ENCODE data around the gene KRTAP10-12. TPM values are rescaled to one million over a fixed set of nuclear protein-coding genes. Genes with fewer than 3 reads are reported as not detected.

The KRTAP10-12 gene
- total RNA-seq, 1 experiment from 2014 or later = not detected

DNA sequence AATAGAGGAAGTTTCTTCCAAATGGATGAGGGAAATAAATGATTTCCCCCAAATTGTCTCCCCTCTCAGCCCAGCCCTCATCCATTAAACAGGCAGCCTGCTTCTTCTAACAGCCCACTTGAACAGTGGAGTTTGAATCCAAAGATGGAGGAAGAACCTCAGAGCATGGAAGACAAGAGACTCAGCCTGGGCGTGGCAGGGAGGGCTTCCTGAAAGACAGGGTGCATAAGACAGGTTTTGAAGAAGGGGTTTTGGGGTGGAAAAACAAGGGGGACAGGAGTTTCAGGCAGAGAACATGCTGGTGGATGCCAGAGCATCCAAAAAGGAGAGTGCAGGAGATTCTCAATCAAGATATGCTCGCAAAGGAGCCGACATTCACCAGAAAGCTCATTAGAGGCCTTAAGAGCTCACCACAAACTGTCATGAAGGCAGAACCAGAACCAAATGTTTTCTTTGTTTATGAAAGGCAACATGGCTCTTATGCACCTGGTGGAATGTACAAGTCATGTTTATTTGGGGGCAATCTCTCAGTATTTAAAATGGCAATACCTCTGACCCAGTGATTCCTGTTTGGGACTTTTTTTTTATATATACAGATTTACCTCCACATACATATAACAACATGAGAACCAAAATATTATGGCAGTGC is 40.9 kb downstream of the KRTAP10-12 start:
- no peak for DNase-seq
- Mint-ChIP-seq H3K36me3 (ENCODE audit: insufficient read depth, unreplicated experiment) (no peaks in the 10 kb centered on the region), H3K9me3 (ENCODE audit: unreplicated experiment) (no peaks in the 10 kb centered on the region), H3K4me1 (ENCODE audit: low read depth, unreplicated experiment) (no peaks in the 10 kb centered on the region), H3K4me3 (ENCODE audit: unreplicated experiment) (no peak overlapping the region), H3K27ac (ENCODE audit: unreplicated experiment) (no peak overlapping the region), H3K27me3 (ENCODE audit: insufficient read depth, unreplicated experiment) (peaks cover 6% of the 10 kb centered on the region)
- intact Hi-C loops (cut with micrococcal nuclease; ENCODE audit: unreplicated experiment) = no loop called here
- no peaks in the 10 kb centered on the region for H3K36me3 ChIP-seq (ENCODE audit: control insufficient read depth, insufficient read depth, low read length)
- POLR2A ChIA-PET = no interaction called here
- H3K9me3 ChIP-seq = no peaks in the 10 kb centered on the region
- no peaks in the 10 kb centered on the region for H3K27me3 ChIP-seq (replicated peaks; ENCODE audit: control insufficient read depth, insufficient read depth, low read length)
- CTCF ChIA-PET = no interaction called here
- H3K4me1 ChIP-seq = no peaks in the 10 kb centered on the region
- TF ChIP-seq CTCF (IDR thresholded peaks at IDR 0.05; ENCODE audit: insufficient read depth in 1 of 2, low read depth in 1 of 2, low read length in 1 of 2, severe bottlenecking in 1 of 2, unreplicated experiment in 1 of 2) = no peak
- H3K4me3 ChIP-seq (ENCODE audit: low read depth, low read length) = no peak overlapping the region
- no TSS peak for BruUV-seq (replicated peaks)

DNA sequence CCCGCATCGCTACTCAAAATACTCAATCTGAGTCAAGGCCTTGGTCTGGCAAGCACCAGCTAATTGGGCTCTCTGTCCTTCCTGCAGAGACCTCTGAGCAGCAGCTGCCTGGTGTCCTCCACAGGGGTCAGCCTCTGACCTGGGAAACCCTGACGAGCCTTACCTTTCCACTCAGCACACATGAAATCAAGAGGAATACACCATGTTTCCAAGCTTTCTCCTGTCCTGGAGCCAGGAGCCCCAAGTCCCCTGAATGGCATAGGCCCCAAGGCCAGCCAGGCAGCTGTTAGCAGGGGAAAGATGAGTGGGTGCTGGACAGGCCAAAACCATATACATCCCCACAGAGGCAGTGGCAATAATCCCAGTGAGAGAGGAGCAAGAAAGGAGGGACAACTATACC is 41.6 kb downstream of the KRTAP10-12 start:
- no peaks in the 10 kb centered on the region for H3K27me3 ChIP-seq (replicated peaks; ENCODE audit: control insufficient read depth, insufficient read depth, low read length)
- Mint-ChIP-seq H3K36me3 (ENCODE audit: insufficient read depth, unreplicated experiment) (no peaks in the 10 kb centered on the region), H3K27me3 (ENCODE audit: insufficient read depth, unreplicated experiment) (peaks cover 6% of the 10 kb centered on the region), H3K4me1 (ENCODE audit: low read depth, unreplicated experiment) (no peaks in the 10 kb centered on the region), H3K9me3 (ENCODE audit: unreplicated experiment) (no peaks in the 10 kb centered on the region), H3K27ac (ENCODE audit: unreplicated experiment) (no peak overlapping the region), H3K4me3 (ENCODE audit: unreplicated experiment) (no peak overlapping the region)
- BruUV-seq (replicated peaks) = no TSS peak
- no peaks in the 10 kb centered on the region for H3K4me1 ChIP-seq
- intact Hi-C loops (cut with micrococcal nuclease; ENCODE audit: unreplicated experiment) = no loop called here
- H3K9me3 ChIP-seq = no peaks in the 10 kb centered on the region
- no peaks in the 10 kb centered on the region for H3K36me3 ChIP-seq (ENCODE audit: control insufficient read depth, insufficient read depth, low read length)
- CTCF ChIA-PET = no interaction called here
- TF ChIP-seq CTCF (IDR thresholded peaks at IDR 0.05; ENCODE audit: insufficient read depth in 1 of 2, low read depth in 1 of 2, low read length in 1 of 2, severe bottlenecking in 1 of 2, unreplicated experiment in 1 of 2) = no peak
- POLR2A ChIA-PET = no interaction called here
- H3K4me3 ChIP-seq (ENCODE audit: low read depth, low read length) = no peak overlapping the region
- no peak for DNase-seq

DNA sequence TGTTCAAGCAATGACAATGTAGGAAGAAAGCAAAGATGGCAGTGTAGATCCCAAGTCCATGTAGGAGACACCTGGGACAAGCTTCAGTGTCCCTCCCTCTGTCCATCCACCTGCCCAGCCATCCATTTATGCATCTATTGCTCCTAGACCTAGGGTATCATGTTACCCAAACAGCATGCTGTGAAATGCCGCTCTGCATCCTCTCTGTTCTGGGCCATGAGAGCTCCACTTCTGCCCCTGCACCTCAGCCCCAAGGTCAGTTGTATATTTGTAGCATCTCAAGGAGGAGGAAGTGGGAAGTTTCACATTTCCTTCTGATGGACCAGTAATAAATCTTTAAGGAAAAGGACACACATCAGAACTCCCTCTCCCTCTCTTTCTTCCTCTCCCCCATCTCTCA is 42.3 kb downstream of the KRTAP10-12 start:
- H3K9me3 ChIP-seq = no peaks in the 10 kb centered on the region
- H3K27me3 ChIP-seq (replicated peaks; ENCODE audit: control insufficient read depth, insufficient read depth, low read length) = no peaks in the 10 kb centered on the region
- no TSS peak for BruUV-seq (replicated peaks)
- Mint-ChIP-seq H3K27me3 (ENCODE audit: insufficient read depth, unreplicated experiment) (peaks cover 6% of the 10 kb centered on the region), H3K4me1 (ENCODE audit: low read depth, unreplicated experiment) (no peaks in the 10 kb centered on the region), H3K4me3 (ENCODE audit: unreplicated experiment) (no peak overlapping the region), H3K9me3 (ENCODE audit: unreplicated experiment) (no peaks in the 10 kb centered on the region), H3K27ac (ENCODE audit: unreplicated experiment) (no peak overlapping the region), H3K36me3 (ENCODE audit: insufficient read depth, unreplicated experiment) (no peaks in the 10 kb centered on the region)
- H3K36me3 ChIP-seq (ENCODE audit: control insufficient read depth, insufficient read depth, low read length) = no peaks in the 10 kb centered on the region
- no peak for DNase-seq
- intact Hi-C loops (cut with micrococcal nuclease; ENCODE audit: unreplicated experiment) = no loop called here
- CTCF ChIA-PET = no interaction called here
- no peaks in the 10 kb centered on the region for H3K4me1 ChIP-seq
- no peak for TF ChIP-seq CTCF (IDR thresholded peaks at IDR 0.05; ENCODE audit: insufficient read depth in 1 of 2, low read depth in 1 of 2, low read length in 1 of 2, severe bottlenecking in 1 of 2, unreplicated experiment in 1 of 2)
- POLR2A ChIA-PET = no interaction called here
- no peak overlapping the region for H3K4me3 ChIP-seq (ENCODE audit: low read depth, low read length)

All from Caco-2 (cell line).